Glutamatergic neuron (in vitro differentiated cells): Measurements from ENCODE around the gene GPR21. TPM values are rescaled to one million over a fixed set of nuclear protein-coding genes. Genes with fewer than 3 reads are reported as not detected.

Experiments used
- DNase-seq: peaks from one replicate; pipeline ENCODE4 v3.0.0; 2022
- H3K27ac Mint-ChIP-seq: one replicate; pipeline ENCODE4 v1.8.0; 2020; ENCODE audit warnings: mild to moderate bottlenecking, mixed read lengths, inconsistent platforms; ENCODE audit not compliant: unreplicated experiment
- H3K27me3 Mint-ChIP-seq: one replicate; pipeline ENCODE4 v1.8.0; 2020; ENCODE audit warnings: mild to moderate bottlenecking, moderate library complexity, mixed read lengths, inconsistent platforms; ENCODE audit not compliant: unreplicated experiment
- H3K36me3 Mint-ChIP-seq: one replicate; pipeline ENCODE4 v1.8.0; 2020; ENCODE audit warnings: mild to moderate bottlenecking, mixed read lengths, inconsistent platforms; ENCODE audit not compliant: unreplicated experiment
- H3K4me1 Mint-ChIP-seq: one replicate; pipeline ENCODE4 v1.8.0; 2020; ENCODE audit warnings: mild to moderate bottlenecking, low read depth, mixed read lengths, inconsistent platforms; ENCODE audit not compliant: unreplicated experiment
- H3K4me3 Mint-ChIP-seq: one replicate; pipeline ENCODE4 v1.8.0; 2020; ENCODE audit warnings: mild to moderate bottlenecking, mixed read lengths, inconsistent platforms; ENCODE audit not compliant: unreplicated experiment
- H3K9me3 Mint-ChIP-seq: one replicate; pipeline ENCODE4 v1.8.0; 2020; ENCODE audit warnings: mild to moderate bottlenecking, moderate library complexity, mixed read lengths, inconsistent platforms; ENCODE audit not compliant: unreplicated experiment
- CTCF ChIP-seq: fragments of 200-600 bp; sonication (generic); IDR thresholded peaks from one replicate; pipeline ENCODE4 v1.5.0; 2021; ENCODE audit not compliant: partially characterized antibody, unreplicated experiment
- total RNA-seq: library from RNA; stranded (reverse); fragmentation: NEBNext Ultra II Directional; extraction: Animal tissue kit (Norgen Biotek cat#: 25700); gene quantifications from one replicate; pipeline ENCODE4 v1.2.1, GENCODE V29; 2021; ENCODE audit not compliant: unreplicated experiment

GPR21 gene
- total RNA-seq, 1 donor from 2014 or later = 3.8 TPM

GRCh38 chr9:123061216-123061615 lies 27.7 kb downstream of the GPR21 start:
- H3K27me3 Mint-ChIP-seq = peaks cover 2% of the 10 kb centered on the region
- H3K9me3 Mint-ChIP-seq = no peaks in the 10 kb centered on the region
- DNase-seq = no peak
- no peak for TF ChIP-seq CTCF
- H3K4me1 Mint-ChIP-seq = peaks cover 25% of the 10 kb centered on the region
- no peaks in the 10 kb centered on the region for H3K36me3 Mint-ChIP-seq
- no peak overlapping the region for H3K27ac Mint-ChIP-seq
- no peak overlapping the region for H3K4me3 Mint-ChIP-seq

GRCh38 chr9:123062351-123063176 lies 29.1 kb downstream of the GPR21 start:
- Mint-ChIP-seq H3K27ac (no peak overlapping the region), H3K9me3 (no peaks in the 10 kb centered on the region), H3K36me3 (peaks cover 4% of the 10 kb centered on the region), H3K27me3 (peaks cover 2% of the 10 kb centered on the region), H3K4me1 (peaks cover 28% of the 10 kb centered on the region), H3K4me3 (no peak overlapping the region)
- DNase-seq = no peak
- no peak for TF ChIP-seq CTCF

GRCh38 chr9:123063177-123063598 lies 29.7 kb downstream of the GPR21 start:
- H3K36me3 Mint-ChIP-seq = peaks cover 4% of the 10 kb centered on the region
- no peak overlapping the region for H3K27ac Mint-ChIP-seq
- no peak overlapping the region for H3K4me3 Mint-ChIP-seq

GRCh38 chr9:123063896-123064295 lies 30.4 kb downstream of the GPR21 start:
- TF ChIP-seq CTCF = no peak
- Mint-ChIP-seq H3K36me3 (peaks cover 4% of the 10 kb centered on the region), H3K4me1 (peaks cover 27% of the 10 kb centered on the region), H3K27me3 (peaks cover 2% of the 10 kb centered on the region), H3K4me3 (peak overlapping the region; percentile 5), H3K27ac (peak overlapping the region; percentile 4), H3K9me3 (no peaks in the 10 kb centered on the region)
- DNase-seq = no peak

More at GRCh38 chr9:123063177-123063598, 29.7 kb downstream of the GPR21 start:
- peaks cover 28% of the 10 kb centered on the region for H3K4me1 Mint-ChIP-seq
- H3K27me3 Mint-ChIP-seq = peaks cover 2% of the 10 kb centered on the region
- no peak for TF ChIP-seq CTCF
- no peaks in the 10 kb centered on the region for H3K9me3 Mint-ChIP-seq
- DNase-seq = no peak

GRCh38 chr9:123064716-123065115 lies 31.2 kb downstream of the GPR21 start:
- DNase-seq = no peak
- peaks cover 4% of the 10 kb centered on the region for H3K36me3 Mint-ChIP-seq
- H3K4me1 Mint-ChIP-seq = peaks cover 23% of the 10 kb centered on the region
- no peaks in the 10 kb centered on the region for H3K9me3 Mint-ChIP-seq
- peaks cover 2% of the 10 kb centered on the region for H3K27me3 Mint-ChIP-seq
- peak overlapping the region; percentile 0 for H3K4me3 Mint-ChIP-seq
- H3K27ac Mint-ChIP-seq = peak overlapping the region; percentile 4
- TF ChIP-seq CTCF = no peak
